ENCODE measurements around the gene BHLHE41. TPM values are rescaled to one million over a fixed set of nuclear protein-coding genes. Genes with fewer than 3 reads are reported as not detected.

BHLHE41 gene
- total and polyA plus RNA-seq, 2 of the 4 experiments (the other 2 are of a cell fraction): 0.72 to 3.8 TPM

DNA sequence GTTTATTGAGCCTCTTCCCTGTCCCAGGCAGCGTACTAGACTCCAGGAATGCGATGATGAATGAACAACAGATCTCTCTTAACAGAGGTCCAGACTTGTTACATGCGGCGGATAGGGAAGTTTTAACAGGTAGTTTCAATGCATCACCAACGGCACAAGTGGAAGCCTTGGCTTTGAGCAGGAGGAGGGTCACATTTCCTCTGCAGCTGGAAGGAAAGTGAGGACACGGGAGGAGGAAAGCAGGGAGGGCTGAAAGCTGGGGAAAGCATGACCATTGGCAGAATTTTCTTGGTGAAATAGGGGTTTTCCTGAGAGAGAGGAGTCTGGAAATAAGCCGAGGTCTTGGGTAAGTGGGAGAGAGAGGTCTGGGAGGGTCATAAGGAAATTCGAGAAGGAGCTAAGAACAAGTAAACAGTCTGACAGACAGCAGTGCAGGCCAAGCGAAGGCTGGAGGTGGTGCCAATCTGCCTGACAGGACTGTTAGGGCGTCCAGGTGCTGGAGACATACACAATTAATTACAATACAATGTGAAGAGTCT lies 15.4 kb downstream of the BHLHE41 start:
- in situ Hi-C loops (cut with MboI; ENCODE audit: low sequenced_read_pairs): no loop called here
- ChIA-PET CTCF (interaction anchor here (0.7 kb wide), 1 partner anchor 10 kb away, joined by 3 read pairs; no protein-coding TSS in a partner anchor), POLR2A (ENCODE audit: unreplicated experiment) (no interaction called here)
- DNase-seq (peak; percentile 81), ATAC-seq (ENCODE audit: low read depth) (no peak)
- H3K9me1 ChIP-seq (ENCODE audit: insufficient read depth, low read length): no peaks in the 10 kb centered on the region
- H3K4ac ChIP-seq (ENCODE audit: low read depth, low read length): no peak overlapping the region
- H3K27me3 ChIP-seq (ENCODE audit: control insufficient read depth, insufficient read depth, low read length): no peaks in the 10 kb centered on the region; the same call in 1 of the 2 replicates
- no peaks in the 10 kb centered on the region for H4K20me1 ChIP-seq (ENCODE audit: insufficient read depth, low read length)
- TF ChIP-seq RFX5 (IDR thresholded peaks at IDR 0.05; ENCODE audit: low read depth, low read length) (no peak), POLR2A (IDR thresholded peaks at IDR 0.05; ENCODE audit: low read depth, low read length) (no peak), CEBPB (IDR thresholded peaks at IDR 0.05; ENCODE audit: low read depth, low read length) (no peak), CHD1 (IDR thresholded peaks at IDR 0.05; ENCODE audit: low read depth, low read length) (no peak), FOS (IDR thresholded peaks at IDR 0.05; ENCODE audit: low read depth, low read length) (no peak), MAZ (IDR thresholded peaks at IDR 0.05; ENCODE audit: borderline replicate concordance, low read depth, low read length) (no peak), NFE2L2 (IDR thresholded peaks at IDR 0.05; ENCODE audit: low read depth, low read length) (no peak), RCOR1 (IDR thresholded peaks at IDR 0.05; ENCODE audit: insufficient replicate concordance, low read length) (no peak), MXI1 (IDR thresholded peaks at IDR 0.05; ENCODE audit: borderline replicate concordance, low read depth, low read length) (no peak), MAFK (IDR thresholded peaks at IDR 0.05; ENCODE audit: low read depth, low read length) (no peak), BHLHE40 (IDR thresholded peaks at IDR 0.05; ENCODE audit: low read depth, low read length) (no peak), SMC3 (IDR thresholded peaks at IDR 0.05; ENCODE audit: low read depth, low read length) (no peak), RAD21 (IDR thresholded peaks at IDR 0.05; ENCODE audit: low read length) (no peak)
- TF ChIP-seq, protein P1, sequence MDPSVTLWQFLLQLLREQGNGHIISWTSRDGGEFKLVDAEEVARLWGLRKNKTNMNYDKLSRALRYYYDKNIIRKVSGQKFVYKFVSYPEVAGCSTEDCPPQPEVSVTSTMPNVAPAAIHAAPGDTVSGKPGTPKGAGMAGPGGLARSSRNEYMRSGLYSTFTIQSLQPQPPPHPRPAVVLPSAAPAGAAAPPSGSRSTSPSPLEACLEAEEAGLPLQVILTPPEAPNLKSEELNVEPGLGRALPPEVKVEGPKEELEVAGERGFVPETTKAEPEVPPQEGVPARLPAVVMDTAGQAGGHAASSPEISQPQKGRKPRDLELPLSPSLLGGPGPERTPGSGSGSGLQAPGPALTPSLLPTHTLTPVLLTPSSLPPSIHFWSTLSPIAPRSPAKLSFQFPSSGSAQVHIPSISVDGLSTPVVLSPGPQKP (IDR thresholded peaks at IDR 0.05; ENCODE audit: borderline replicate concordance, low read depth, low read length): no peak
- TF ChIP-seq, protein P2, sequence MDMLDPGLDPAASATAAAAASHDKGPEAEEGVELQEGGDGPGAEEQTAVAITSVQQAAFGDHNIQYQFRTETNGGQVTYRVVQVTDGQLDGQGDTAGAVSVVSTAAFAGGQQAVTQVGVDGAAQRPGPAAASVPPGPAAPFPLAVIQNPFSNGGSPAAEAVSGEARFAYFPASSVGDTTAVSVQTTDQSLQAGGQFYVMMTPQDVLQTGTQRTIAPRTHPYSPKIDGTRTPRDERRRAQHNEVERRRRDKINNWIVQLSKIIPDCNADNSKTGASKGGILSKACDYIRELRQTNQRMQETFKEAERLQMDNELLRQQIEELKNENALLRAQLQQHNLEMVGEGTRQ (IDR thresholded peaks at IDR 0.05; ENCODE audit: low read depth, low read length): no peak
- TF ChIP-seq, protein P3, sequence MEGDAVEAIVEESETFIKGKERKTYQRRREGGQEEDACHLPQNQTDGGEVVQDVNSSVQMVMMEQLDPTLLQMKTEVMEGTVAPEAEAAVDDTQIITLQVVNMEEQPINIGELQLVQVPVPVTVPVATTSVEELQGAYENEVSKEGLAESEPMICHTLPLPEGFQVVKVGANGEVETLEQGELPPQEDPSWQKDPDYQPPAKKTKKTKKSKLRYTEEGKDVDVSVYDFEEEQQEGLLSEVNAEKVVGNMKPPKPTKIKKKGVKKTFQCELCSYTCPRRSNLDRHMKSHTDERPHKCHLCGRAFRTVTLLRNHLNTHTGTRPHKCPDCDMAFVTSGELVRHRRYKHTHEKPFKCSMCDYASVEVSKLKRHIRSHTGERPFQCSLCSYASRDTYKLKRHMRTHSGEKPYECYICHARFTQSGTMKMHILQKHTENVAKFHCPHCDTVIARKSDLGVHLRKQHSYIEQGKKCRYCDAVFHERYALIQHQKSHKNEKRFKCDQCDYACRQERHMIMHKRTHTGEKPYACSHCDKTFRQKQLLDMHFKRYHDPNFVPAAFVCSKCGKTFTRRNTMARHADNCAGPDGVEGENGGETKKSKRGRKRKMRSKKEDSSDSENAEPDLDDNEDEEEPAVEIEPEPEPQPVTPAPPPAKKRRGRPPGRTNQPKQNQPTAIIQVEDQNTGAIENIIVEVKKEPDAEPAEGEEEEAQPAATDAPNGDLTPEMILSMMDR (conservative IDR thresholded peaks at IDR 0.05; ENCODE audit: low read depth, low read length): no peak
- WGBS, 2 experiments (ENCODE audit: extremely low coverage in 2 of 2, insufficient read length in 1 of 2): 30% methylated on average over 2 of the region's 10 CpGs; no CpG with 5 or more reads in 1 of the 2 experiments
- no peak overlapping the region for H3K4me3 ChIP-seq (ENCODE audit: insufficient read depth, low read depth, low read length)
- H3K27ac ChIP-seq (ENCODE audit: insufficient read depth, low read length): no peak overlapping the region
- no peak overlapping the region for H4K8ac ChIP-seq (ENCODE audit: low read depth in 2 of 2, low read length in 2 of 2)
- no peak overlapping the region for H2AK9ac ChIP-seq (replicated peaks; ENCODE audit: low read depth, low read length, poor library complexity)
- H2BK15ac ChIP-seq (ENCODE audit: low read depth, low read length): no peak overlapping the region
- intact Hi-C loops (cut with micrococcal nuclease): no loop called here
- H4K91ac ChIP-seq (ENCODE audit: insufficient read depth, low read depth, low read length): no peak overlapping the region
- BruUV-seq (replicated peaks): no TSS peak
- H4K5ac ChIP-seq (ENCODE audit: low read depth, low read length): no peak overlapping the region
- no peak overlapping the region for H2BK20ac ChIP-seq (ENCODE audit: low read depth, low read length)
- H3K36me3 ChIP-seq (ENCODE audit: control insufficient read depth, insufficient read depth, low read length): no peaks in the 10 kb centered on the region
- H3K14ac ChIP-seq (replicated peaks; ENCODE audit: low read depth, low read length): no peak overlapping the region
- H3K4me1 ChIP-seq (ENCODE audit: control insufficient read depth, insufficient read depth, low read length): peaks cover 4% of the 10 kb centered on the region; the same call in 1 of the 2 replicates
- no peaks in the 10 kb centered on the region for H3K9me3 ChIP-seq (ENCODE audit: control insufficient read depth, insufficient read depth, low read length)
- peak overlapping the region; percentile 46 for H2AFZ ChIP-seq (replicated peaks; ENCODE audit: low read length, poor library complexity)
- no peak overlapping the region for H2BK5ac ChIP-seq (ENCODE audit: low read depth, low read length, poor library complexity, severe bottlenecking)
- H3K4me2 ChIP-seq (ENCODE audit: low read depth, low read length): no peak overlapping the region
- no peak overlapping the region for H3K56ac ChIP-seq (ENCODE audit: extremely low read depth, insufficient read depth, low read length)
- dilution Hi-C loops (cut with HindIII; ENCODE audit: low sequenced_read_pairs, unreplicated experiment): no loop called here
- no peak overlapping the region for H3K18ac ChIP-seq (ENCODE audit: low read depth, low read length)
- no peak overlapping the region for H2AK5ac ChIP-seq (ENCODE audit: low read depth, low read length)
- H2BK120ac ChIP-seq (ENCODE audit: low read depth, low read length): no peak overlapping the region
- no peak overlapping the region for H3K9ac ChIP-seq (ENCODE audit: low read depth, low read length)
- no peak overlapping the region for H3K23ac ChIP-seq (ENCODE audit: low read depth, low read length)
- H3K79me1 ChIP-seq (ENCODE audit: low read depth in 1 of 2, low read length in 2 of 2): no peaks in the 10 kb centered on the region
